Loucy (cell line): Measurements from ENCODE around the gene TBC1D1.

Experiments
- CTCF ChIP-seq: fragments of 200-600 bp; sonication (generic); conservative IDR thresholded peaks from 2 replicates; pipeline ENCODE4 v1.5.1; 2014; ENCODE audit warnings: mild to moderate bottlenecking, antibody characterized with exemption, low read length
- EZH2phosphoT487 ChIP-seq: fragments of 200-600 bp; IDR thresholded peaks from 2 replicates; pipeline ENCODE4 v1.6.1; 2018; ENCODE audit warnings: antibody characterized with exemption, mild to moderate bottlenecking, moderate library complexity, borderline replicate concordance

GRCh38 chr4:37976507-37976906, 85.6 kb downstream of the TBC1D1 start:
- TF ChIP-seq CTCF: no peak
- TF ChIP-seq EZH2phosphoT487: no peak
